Skeletal muscle tissue (tissue), 4 donors: ENCODE data around the gene CDC42EP2. TPM values are rescaled to one million over a fixed set of nuclear protein-coding genes. Genes with fewer than 3 reads are reported as not detected.

Source experiments
- H3K27ac ChIP-seq: one replicate; pipeline ENCODE4 v1.7.0; 2013; ENCODE audit warnings: mild to moderate bottlenecking, low read depth, low read length, inconsistent platforms
- H3K27me3 ChIP-seq, 3 donors: one replicate each; pipeline ENCODE4 v1.7.0; 2013; ENCODE audit warnings: low read length in 3 of 3; ENCODE audit not compliant: control insufficient read depth in 3 of 3, insufficient read depth in 3 of 3
- H3K36me3 ChIP-seq, 3 donors: one replicate each; pipeline ENCODE4 v1.7.0; 2013; ENCODE audit warnings: low read length in 3 of 3; ENCODE audit not compliant: control insufficient read depth in 3 of 3, insufficient read depth in 3 of 3
- H3K4me1 ChIP-seq, 3 donors: one replicate each; pipeline ENCODE4 v1.7.0; 2013; ENCODE audit warnings: low read length in 3 of 3, mild to moderate bottlenecking in 3 of 3; ENCODE audit not compliant: control insufficient read depth in 3 of 3, insufficient read depth in 3 of 3
- H3K4me3 ChIP-seq, 3 donors: one replicate each; pipeline ENCODE4 v1.7.0; 2013; ENCODE audit warnings: low read length in 3 of 3
- H3K9ac ChIP-seq, 3 donors: one replicate each; pipeline ENCODE4 v1.7.0; 2013; ENCODE audit warnings: low read length in 3 of 3, mild to moderate bottlenecking in 3 of 3, moderate library complexity in 2 of 3, low read depth in 1 of 3
- H3K9me3 ChIP-seq, 3 donors: one replicate each; pipeline ENCODE4 v1.7.0; 2013; ENCODE audit warnings: low read length in 3 of 3; ENCODE audit not compliant: control insufficient read depth in 3 of 3
- total RNA-seq: library from RNA; depleted of rRNA; stranded (reverse); fragments of >200 nt; gene quantifications from one replicate; pipeline ENCODE4 v1.2.3, GENCODE V29; 2014
- donor health status: Osteomylitis.

The CDC42EP2 gene
- total RNA-seq, result 19.3 TPM

GRCh38 chr11:65314501-65315203 is at the start of gene CDC42EP2:
TSS of gene CDC42EP2 (plus strand) at chr11:65314866. CDS start at chr11:65320899, 6,033 bp downstream.
- H3K36me3 ChIP-seq, result no peaks in the 10 kb centered on the region
- H3K27ac ChIP-seq, result peak within 1 kb of the TSS; percentile 86
- peak within 1 kb of the TSS; percentile 74 to 84 (median 77) for H3K9ac ChIP-seq
- H3K4me1 ChIP-seq, result peaks cover 33 to 50% (median 39%) of the 10 kb centered on the region in 3 donors
- peak within 1 kb of the TSS; percentile 79 to 82 (median 81) for H3K4me3 ChIP-seq
- H3K27me3 ChIP-seq, result no peaks in the 10 kb centered on the region
- no peaks in the 10 kb centered on the region for H3K9me3 ChIP-seq

DNA sequence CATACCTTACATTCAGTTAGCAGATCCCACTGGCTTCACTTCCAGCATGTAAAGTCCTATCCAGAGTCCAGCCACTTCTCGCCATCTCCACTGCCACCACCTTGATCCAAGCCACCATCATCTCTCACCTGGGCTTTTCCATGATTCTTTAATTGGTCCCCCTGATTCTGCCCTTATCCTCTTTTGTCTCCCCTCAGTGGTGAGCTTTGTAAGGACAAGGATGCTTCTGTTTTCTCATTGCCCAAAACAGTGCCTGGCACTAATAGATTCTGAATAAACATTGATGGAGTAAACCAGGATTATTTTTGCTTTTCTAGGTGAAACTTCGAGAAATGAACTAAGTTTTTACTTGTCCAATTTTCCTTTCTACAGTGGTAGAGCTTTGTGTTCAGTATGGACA is 48.5 kb upstream of the CDC42EP2 start:
- Histone ChIP-seq H3K36me3 (peaks cover 3 to 8% (median 4%) of the 10 kb centered on the region in 3 donors), H3K27me3 (no peaks in the 10 kb centered on the region), H3K4me1 (peaks cover 10 to 11% (median 10%) of the 10 kb centered on the region in 3 donors), H3K9ac (no peak overlapping the region), H3K9me3 (no peaks in the 10 kb centered on the region), H3K27ac (no peak overlapping the region), H3K4me3 (no peak overlapping the region)

DNA sequence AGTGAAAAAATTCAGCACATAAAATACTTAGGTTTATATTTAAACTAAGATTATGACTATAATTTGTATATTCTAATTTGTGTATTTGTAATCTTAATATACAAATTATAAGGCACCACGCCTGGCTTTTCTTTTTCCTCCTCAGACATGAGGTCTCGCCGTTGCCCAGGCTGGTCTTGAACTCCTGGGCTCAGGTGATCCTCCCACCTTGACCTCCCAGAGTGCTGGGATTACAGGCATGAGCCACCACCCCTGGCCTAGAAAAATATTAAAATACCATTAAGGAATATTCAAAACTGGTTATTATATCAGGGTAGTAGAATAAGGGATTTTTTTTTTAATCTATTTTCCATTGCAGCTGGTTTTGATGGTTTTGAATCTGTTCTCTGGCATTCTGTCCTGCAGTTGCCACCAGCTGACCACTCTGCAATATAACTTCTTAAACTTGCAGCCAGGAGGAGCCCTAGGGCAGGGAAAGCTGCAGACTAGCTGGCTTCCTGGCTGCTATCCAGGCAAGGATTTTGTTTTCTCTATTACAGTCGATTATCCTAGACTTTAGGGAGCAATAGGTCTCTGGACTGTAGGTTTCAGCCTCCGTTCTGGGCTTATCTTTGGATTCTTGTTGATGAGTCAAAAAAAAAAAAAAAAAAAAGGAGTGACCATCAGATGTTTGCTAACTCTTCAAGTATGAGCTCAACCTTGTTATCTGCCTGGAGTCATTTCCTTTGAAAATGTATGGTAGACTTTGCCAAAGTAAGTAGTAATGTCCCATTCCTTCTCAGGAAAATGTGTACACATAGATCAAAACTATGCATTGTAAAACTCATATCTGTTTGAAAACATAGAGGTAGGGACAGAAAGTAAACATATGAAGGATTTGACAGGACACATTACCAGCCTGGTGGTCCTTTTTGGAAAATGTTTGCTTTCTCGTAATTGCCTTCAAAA is 39.7 kb upstream of the CDC42EP2 start:
- no peaks in the 10 kb centered on the region for H3K9me3 ChIP-seq
- H3K4me1 ChIP-seq, result peaks cover 0 to 8% (median 2%) of the 10 kb centered on the region in 3 donors
- no peak overlapping the region for H3K4me3 ChIP-seq
- no peak overlapping the region for H3K9ac ChIP-seq
- no peaks in the 10 kb centered on the region for H3K27me3 ChIP-seq
- H3K36me3 ChIP-seq, result peaks cover 0 to 5% (median 4%) of the 10 kb centered on the region in 3 donors
- no peak overlapping the region for H3K27ac ChIP-seq

GRCh38 chr11:65275906-65276305 is 38.8 kb upstream of the CDC42EP2 start:
- no peaks in the 10 kb centered on the region for H3K9me3 ChIP-seq
- no peak overlapping the region for H3K4me3 ChIP-seq
- H3K36me3 ChIP-seq, result peaks cover 2 to 4% (median 3%) of the 10 kb centered on the region in 3 donors
- no peak overlapping the region for H3K9ac ChIP-seq
- H3K27me3 ChIP-seq, result no peaks in the 10 kb centered on the region
- no peak overlapping the region for H3K27ac ChIP-seq
- H3K4me1 ChIP-seq, result peaks cover 0 to 14% (median 2%) of the 10 kb centered on the region in 3 donors

DNA sequence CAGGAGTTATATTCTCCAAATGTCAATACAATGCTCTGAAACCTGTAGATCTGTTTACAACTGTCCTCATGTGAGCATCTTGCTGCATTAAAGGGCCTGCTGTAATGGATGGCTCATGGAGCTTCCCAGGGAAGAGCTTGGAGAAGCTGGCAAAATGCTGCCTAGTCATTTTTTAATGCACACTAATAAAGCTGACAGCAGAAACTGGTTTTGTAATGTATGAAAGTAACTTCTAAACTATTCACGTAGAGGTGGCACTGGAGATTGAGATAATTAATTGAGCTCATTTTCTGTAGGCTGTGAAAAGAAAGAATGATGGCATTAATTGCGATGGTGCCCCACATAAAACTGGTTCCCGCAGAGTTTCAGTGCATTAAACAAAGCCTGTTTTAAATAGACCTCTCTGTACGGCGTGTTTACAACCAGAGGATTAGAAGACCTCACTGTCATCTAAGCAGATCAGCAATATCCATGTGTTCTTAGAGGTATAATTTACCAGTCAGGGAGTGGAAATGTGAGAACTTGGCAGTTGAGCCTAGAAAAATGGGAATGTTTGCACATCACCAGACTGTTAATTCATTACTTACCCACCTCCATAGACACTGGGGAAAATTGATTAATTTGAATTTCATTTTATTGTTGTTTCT is 36.9 kb upstream of the CDC42EP2 start:
- H3K4me3 ChIP-seq, result no peak overlapping the region
- peaks cover 0 to 14% (median 2%) of the 10 kb centered on the region in 3 donors for H3K4me1 ChIP-seq
- peaks cover 12 to 22% (median 18%) of the 10 kb centered on the region in 3 donors for H3K36me3 ChIP-seq
- H3K27me3 ChIP-seq, result no peaks in the 10 kb centered on the region
- H3K9me3 ChIP-seq, result no peaks in the 10 kb centered on the region
- no peak overlapping the region for H3K27ac ChIP-seq
- H3K9ac ChIP-seq, result no peak overlapping the region

- Histone ChIP-seq H3K4me1 (peaks cover 0 to 14% (median 2%) of the 10 kb centered on the region in 3 donors), H3K27me3 (no peaks in the 10 kb centered on the region), H3K27ac (no peak overlapping the region), H3K9me3 (no peaks in the 10 kb centered on the region), H3K36me3 (peaks cover 12 to 22% (median 18%) of the 10 kb centered on the region in 3 donors), H3K9ac (no peak overlapping the region), H3K4me3 (no peak overlapping the region)
Measured at GRCh38 chr11:65278356-65278755, 36.3 kb upstream of the CDC42EP2 start.

GRCh38 chr11:65279279-65279678 is 35.4 kb upstream of the CDC42EP2 start:
- Histone ChIP-seq H3K9me3 (no peaks in the 10 kb centered on the region), H3K4me3 (no peak overlapping the region), H3K27ac (peak overlapping the region; percentile 11), H3K36me3 (peaks cover 12 to 26% (median 18%) of the 10 kb centered on the region in 3 donors), H3K4me1 (peaks cover 0 to 14% (median 2%) of the 10 kb centered on the region in 3 donors), H3K27me3 (no peaks in the 10 kb centered on the region), H3K9ac (no peak overlapping the region)

- peaks cover 0 to 14% (median 2%) of the 10 kb centered on the region in 3 donors for H3K4me1 ChIP-seq
- H3K4me3 ChIP-seq, result no peak overlapping the region
- H3K9ac ChIP-seq, result no peak overlapping the region
- peak overlapping the region; percentile 11 for H3K27ac ChIP-seq
- no peaks in the 10 kb centered on the region for H3K27me3 ChIP-seq
- no peaks in the 10 kb centered on the region for H3K9me3 ChIP-seq
- H3K36me3 ChIP-seq, result peaks cover 12 to 28% (median 18%) of the 10 kb centered on the region in 3 donors
Measured at GRCh38 chr11:65279741-65280440, 34.8 kb upstream of the CDC42EP2 start.

DNA sequence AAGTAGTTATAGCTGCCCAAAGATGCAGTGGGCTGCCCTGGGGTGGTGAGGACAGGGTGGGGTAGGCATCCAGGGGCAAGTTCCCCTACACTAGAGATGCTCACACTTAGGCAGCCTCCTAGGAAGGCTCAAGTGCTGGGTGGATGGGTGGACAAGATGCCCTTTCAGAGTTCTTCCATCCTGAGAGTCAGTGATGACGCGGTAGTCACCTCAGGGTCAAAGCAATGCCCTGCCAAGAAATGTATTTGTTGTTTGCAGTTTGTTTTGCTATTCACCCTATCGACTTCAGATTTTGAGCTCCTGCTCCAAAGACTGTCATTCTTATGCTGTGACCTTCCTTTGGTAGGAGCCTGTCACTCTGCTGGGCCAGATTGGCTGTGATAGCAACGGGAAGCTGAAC is 34.0 kb upstream of the CDC42EP2 start:
- H3K27ac ChIP-seq, result no peak overlapping the region
- no peaks in the 10 kb centered on the region for H3K9me3 ChIP-seq
- H3K36me3 ChIP-seq, result peaks cover 12 to 28% (median 18%) of the 10 kb centered on the region in 3 donors
- no peak overlapping the region for H3K4me3 ChIP-seq
- H3K27me3 ChIP-seq, result no peaks in the 10 kb centered on the region
- peaks cover 0 to 12% (median 0%) of the 10 kb centered on the region in 3 donors for H3K4me1 ChIP-seq
- H3K9ac ChIP-seq, result no peak overlapping the region
